ENCODE data around the gene MEOX1.

The MEOX1 gene

GRCh38 chr17:43650471-43650870, 11.3 kb downstream of the MEOX1 start:
- Histone ChIP-seq H3F3A (ENCODE audit: insufficient read depth, low read length) (no peaks in the 10 kb centered on the region), H4K20me1 (ENCODE audit: insufficient read depth, low read length) (no peaks in the 10 kb centered on the region), H2AFZ (ENCODE audit: low read length) (no peak overlapping the region), H3K4me2 (ENCODE audit: low read depth, low read length) (no peak overlapping the region), H3K79me2 (ENCODE audit: low read length) (no peaks in the 10 kb centered on the region), H3K4me3 (ENCODE audit: low read length) (no peak overlapping the region), H3K9me2 (replicated peaks; ENCODE audit: insufficient read depth, low read length) (no peaks in the 10 kb centered on the region), H3K27me3 (replicated peaks; ENCODE audit: insufficient read depth, low read length) (peaks cover 85% of the 10 kb centered on the region), H3K9ac (ENCODE audit: low read length) (no peak overlapping the region), H3K9me3 (replicated peaks; ENCODE audit: insufficient read depth, low read length) (no peaks in the 10 kb centered on the region), H3K4me1 (ENCODE audit: low read length) (no peaks in the 10 kb centered on the region), H3K27ac (ENCODE audit: low read length) (no peak overlapping the region), H3K36me3 (replicated peaks; ENCODE audit: insufficient read depth, low read length) (no peaks in the 10 kb centered on the region)
- DNase-seq = no peak
- TF ChIP-seq EZH2phosphoT487 (IDR thresholded peaks at IDR 0.05; ENCODE audit: low read length) = no peak
- TF ChIP-seq CTCF (IDR thresholded peaks at IDR 0.05; ENCODE audit: low read length) = no peak

- no peak overlapping the region for H3K4me3 ChIP-seq (ENCODE audit: low read length)
- H3K36me3 ChIP-seq (replicated peaks; ENCODE audit: insufficient read depth, low read length) = no peaks in the 10 kb centered on the region
- no peak overlapping the region for H3K27ac ChIP-seq (ENCODE audit: low read length)
- H3K4me1 ChIP-seq (ENCODE audit: low read length) = no peaks in the 10 kb centered on the region
- H3K27me3 ChIP-seq (replicated peaks; ENCODE audit: insufficient read depth, low read length) = peaks cover 85% of the 10 kb centered on the region
- no peaks in the 10 kb centered on the region for H4K20me1 ChIP-seq (ENCODE audit: insufficient read depth, low read length)
- H3K9me2 ChIP-seq (replicated peaks; ENCODE audit: insufficient read depth, low read length) = no peaks in the 10 kb centered on the region
- no peak overlapping the region for H2AFZ ChIP-seq (ENCODE audit: low read length)
- DNase-seq = no peak
- no peaks in the 10 kb centered on the region for H3K79me2 ChIP-seq (ENCODE audit: low read length)
- H3K9me3 ChIP-seq (replicated peaks; ENCODE audit: insufficient read depth, low read length) = no peaks in the 10 kb centered on the region
- no peak overlapping the region for H3K9ac ChIP-seq (ENCODE audit: low read length)
- no peak overlapping the region for H3K4me2 ChIP-seq (ENCODE audit: low read depth, low read length)
- TF ChIP-seq EZH2 (optimal IDR thresholded peaks at IDR 0.05; ENCODE audit: low read depth, low read length) (no peak), EZH2phosphoT487 (IDR thresholded peaks at IDR 0.05; ENCODE audit: low read length) (no peak), CTCF (IDR thresholded peaks at IDR 0.05; ENCODE audit: low read length) (no peak)
- H3F3A ChIP-seq (ENCODE audit: insufficient read depth, low read length) = no peaks in the 10 kb centered on the region
Measured at GRCh38 chr17:43648916-43649315, 12.8 kb downstream of the MEOX1 start.

GRCh38 chr17:43645765-43646481, 15.8 kb downstream of the MEOX1 start:
- H2AFZ ChIP-seq (ENCODE audit: low read length) = no peak overlapping the region
- H3K4me2 ChIP-seq (ENCODE audit: low read depth, low read length) = no peak overlapping the region
- peaks cover 92% of the 10 kb centered on the region for H3K27me3 ChIP-seq (replicated peaks; ENCODE audit: insufficient read depth, low read length)
- H3K9me3 ChIP-seq (replicated peaks; ENCODE audit: insufficient read depth, low read length) = no peaks in the 10 kb centered on the region
- H3K4me1 ChIP-seq (ENCODE audit: low read length) = no peaks in the 10 kb centered on the region
- no peaks in the 10 kb centered on the region for H3K79me2 ChIP-seq (ENCODE audit: low read length)
- no peaks in the 10 kb centered on the region for H3K9me2 ChIP-seq (replicated peaks; ENCODE audit: insufficient read depth, low read length)
- no peak for TF ChIP-seq EZH2phosphoT487 (IDR thresholded peaks at IDR 0.05; ENCODE audit: low read length)
- no peak for TF ChIP-seq EZH2 (optimal IDR thresholded peaks at IDR 0.05; ENCODE audit: low read depth, low read length)
- no peak for TF ChIP-seq CTCF (IDR thresholded peaks at IDR 0.05; ENCODE audit: low read length)
- H3K9ac ChIP-seq (ENCODE audit: low read length) = no peak overlapping the region
- H3F3A ChIP-seq (ENCODE audit: insufficient read depth, low read length) = no peaks in the 10 kb centered on the region
- DNase-seq = no peak
- no peaks in the 10 kb centered on the region for H3K36me3 ChIP-seq (replicated peaks; ENCODE audit: insufficient read depth, low read length)
- no peak overlapping the region for H3K4me3 ChIP-seq (ENCODE audit: low read length)
- H4K20me1 ChIP-seq (ENCODE audit: insufficient read depth, low read length) = no peaks in the 10 kb centered on the region
- no peak overlapping the region for H3K27ac ChIP-seq (ENCODE audit: low read length)
